HEK293 (cell line): ENCODE measurements around the gene EDARADD.

Source experiments
- BCL11B ChIP-seq: fragments of 450-650 bp; formaldehyde crosslinking; IDR thresholded peaks from 2 replicates; pipeline ENCODE4 v1.5.1; 2016; ENCODE audit warnings: low read depth, missing biosample characterization, missing genetic modification characterization
- HOXA7 ChIP-seq: sonication (generic); formaldehyde crosslinking; IDR thresholded peaks from 2 replicates; pipeline ENCODE4 v1.8.1; 2022; ENCODE audit warnings: missing genetic modification reagents, borderline replicate concordance
- MYNN ChIP-seq: fragments of 450-650 bp; formaldehyde crosslinking; IDR thresholded peaks from 2 replicates; pipeline ENCODE4 v1.5.1; 2016; ENCODE audit warnings: missing biosample characterization, missing genetic modification characterization, borderline replicate concordance
- RBAK ChIP-seq: fragments of 450-650 bp; formaldehyde crosslinking; IDR thresholded peaks from 2 replicates; pipeline ENCODE4 v1.5.1; 2016; ENCODE audit warnings: missing biosample characterization, missing genetic modification characterization
- SETDB1 ChIP-seq: IDR thresholded peaks from one replicate; pipeline ENCODE4 v1.6.1; 2017; ENCODE audit warnings: mild to moderate bottlenecking, low read length, moderate library complexity, mixed read lengths; ENCODE audit not compliant: insufficient read length
- ZBTB1 ChIP-seq: fragments of 450-650 bp; formaldehyde crosslinking; IDR thresholded peaks from 2 replicates; pipeline ENCODE4 v1.5.1; 2016; ENCODE audit warnings: missing biosample characterization, missing genetic modification characterization
- ZBTB20 ChIP-seq: fragments of 450-650 bp; formaldehyde crosslinking; IDR thresholded peaks from 2 replicates; pipeline ENCODE4 v1.5.1; 2016; ENCODE audit warnings: missing biosample characterization, missing genetic modification characterization
- ZFP3 ChIP-seq: fragments of 450-650 bp; formaldehyde crosslinking; IDR thresholded peaks from 2 replicates; pipeline ENCODE4 v1.5.1; 2016; ENCODE audit warnings: low read depth, missing biosample characterization, missing genetic modification characterization
- ZFP37 ChIP-seq: fragments of 450-650 bp; formaldehyde crosslinking; IDR thresholded peaks from 2 replicates; pipeline ENCODE4 v1.5.1; 2016; ENCODE audit warnings: missing biosample characterization, missing genetic modification characterization
- ZIC2 ChIP-seq: fragments of 450-650 bp; formaldehyde crosslinking; IDR thresholded peaks from 2 replicates; pipeline ENCODE4 v1.5.1; 2016; ENCODE audit warnings: missing biosample characterization, missing genetic modification characterization
- ZNF114 ChIP-seq: fragments of 450-650 bp; formaldehyde crosslinking; IDR thresholded peaks from 2 replicates; pipeline ENCODE4 v1.5.0; 2017; ENCODE audit warnings: missing biosample characterization, missing genetic modification characterization
- ZNF184 ChIP-seq: fragments of 450-650 bp; IDR thresholded peaks from 2 replicates; pipeline ENCODE4 v1.5.1; 2018; ENCODE audit warnings: missing biosample characterization, mild to moderate bottlenecking, missing genetic modification characterization
- ZNF214 ChIP-seq: fragments of 450-650 bp; formaldehyde crosslinking; IDR thresholded peaks from 2 replicates; pipeline ENCODE4 v1.5.1; 2017; ENCODE audit warnings: missing biosample characterization, mild to moderate bottlenecking, missing genetic modification characterization, borderline replicate concordance
- ZNF23 ChIP-seq: fragments of 450-650 bp; formaldehyde crosslinking; IDR thresholded peaks from 2 replicates; pipeline ENCODE4 v1.5.1; 2016; ENCODE audit warnings: missing biosample characterization, missing genetic modification characterization, borderline replicate concordance
- ZNF311 ChIP-seq: fragments of 450-650 bp; formaldehyde crosslinking; IDR thresholded peaks from 2 replicates; pipeline ENCODE4 v1.5.1; 2017; ENCODE audit warnings: missing biosample characterization, missing genetic modification characterization, borderline replicate concordance
- ZNF335 ChIP-seq: fragments of 450-650 bp; formaldehyde crosslinking; conservative IDR thresholded peaks from 2 replicates; pipeline ENCODE4 v1.5.1; 2016; ENCODE audit warnings: missing biosample characterization, missing genetic modification characterization
- ZNF366 ChIP-seq: fragments of 450-650 bp; formaldehyde crosslinking; conservative IDR thresholded peaks from 2 replicates; pipeline ENCODE4 v1.5.1; 2016; ENCODE audit warnings: missing biosample characterization, missing genetic modification characterization
- ZNF404 ChIP-seq: fragments of 450-650 bp; formaldehyde crosslinking; IDR thresholded peaks from 2 replicates; pipeline ENCODE4 v1.5.1; 2017; ENCODE audit warnings: missing biosample characterization, missing genetic modification characterization
- ZNF416 ChIP-seq: fragments of 450-650 bp; formaldehyde crosslinking; IDR thresholded peaks from 2 replicates; pipeline ENCODE4 v1.5.1; 2016; ENCODE audit warnings: missing biosample characterization, missing genetic modification characterization
- ZNF433 ChIP-seq: fragments of 450-650 bp; formaldehyde crosslinking; IDR thresholded peaks from 2 replicates; pipeline ENCODE4 v1.5.1; 2016; ENCODE audit warnings: missing biosample characterization, missing genetic modification characterization, low read depth
- ZNF48 ChIP-seq: fragments of 450-650 bp; formaldehyde crosslinking; IDR thresholded peaks from 2 replicates; pipeline ENCODE4 v1.5.1; 2016; ENCODE audit warnings: missing biosample characterization, missing genetic modification characterization
- ZNF530 ChIP-seq: fragments of 450-650 bp; formaldehyde crosslinking; IDR thresholded peaks from 2 replicates; pipeline ENCODE4 v1.5.1; 2016; ENCODE audit warnings: low read depth, missing biosample characterization, missing genetic modification characterization
- ZNF549 ChIP-seq: fragments of 450-650 bp; IDR thresholded peaks from 2 replicates; pipeline ENCODE4 v1.5.1; 2018; ENCODE audit warnings: missing biosample characterization, missing genetic modification characterization, mild to moderate bottlenecking, inconsistent platforms, moderate library complexity
- ZNF585B ChIP-seq: fragments of 450-650 bp; formaldehyde crosslinking; IDR thresholded peaks from 2 replicates; pipeline ENCODE4 v1.5.1; 2016; ENCODE audit warnings: missing biosample characterization, missing genetic modification characterization
- ZNF600 ChIP-seq: fragments of 450-650 bp; formaldehyde crosslinking; IDR thresholded peaks from 2 replicates; pipeline ENCODE4 v1.5.1; 2016; ENCODE audit warnings: missing biosample characterization, missing genetic modification characterization
- ZNF623 ChIP-seq: fragments of 450-650 bp; formaldehyde crosslinking; IDR thresholded peaks from 2 replicates; pipeline ENCODE4 v1.5.1; 2016; ENCODE audit warnings: missing biosample characterization, missing genetic modification characterization
- ZNF660 ChIP-seq: fragments of 450-650 bp; IDR thresholded peaks from 2 replicates; pipeline ENCODE4 v1.5.1; 2018; ENCODE audit warnings: missing biosample characterization, mild to moderate bottlenecking, missing genetic modification characterization
- ZNF664 ChIP-seq: fragments of 450-650 bp; formaldehyde crosslinking; IDR thresholded peaks from 2 replicates; pipeline ENCODE4 v1.5.1; 2016; ENCODE audit warnings: missing biosample characterization, missing genetic modification characterization
- ZNF670 ChIP-seq: fragments of 450-650 bp; formaldehyde crosslinking; IDR thresholded peaks from 2 replicates; pipeline ENCODE4 v1.5.1; 2016; ENCODE audit warnings: missing biosample characterization, missing genetic modification characterization, low read depth
- ZNF747 ChIP-seq: fragments of 450-650 bp; formaldehyde crosslinking; IDR thresholded peaks from 2 replicates; pipeline ENCODE4 v1.5.1; 2016; ENCODE audit warnings: missing biosample characterization, missing genetic modification characterization
- ZNF768 ChIP-seq: fragments of 450-650 bp; formaldehyde crosslinking; IDR thresholded peaks from 2 replicates; pipeline ENCODE4 v1.5.1; 2018; ENCODE audit warnings: missing biosample characterization, mild to moderate bottlenecking, missing genetic modification characterization
- ZSCAN30 ChIP-seq: fragments of 450-650 bp; IDR thresholded peaks from 2 replicates; pipeline ENCODE4 v1.5.1; 2018; ENCODE audit warnings: missing biosample characterization, mild to moderate bottlenecking, missing genetic modification characterization, moderate library complexity
- TF ChIP-seq, protein P1 (sequence below): IDR thresholded peaks from 2 replicates; pipeline ENCODE4 v1.6.1; 2011; ENCODE audit warnings: mild to moderate bottlenecking, low read depth, low read length, borderline replicate concordance
- TF ChIP-seq, protein P2 (sequence below): fragments of 450-650 bp; formaldehyde crosslinking; IDR thresholded peaks from 2 replicates; pipeline ENCODE4 v1.5.1; 2016; ENCODE audit warnings: missing biosample characterization, missing genetic modification characterization
- TF ChIP-seq, protein P3 (sequence below): sonication (generic); formaldehyde crosslinking; IDR thresholded peaks from 2 replicates; pipeline ENCODE4 v1.8.1; 2022; ENCODE audit warnings: mild to moderate bottlenecking, moderate library complexity, missing genetic modification reagents
- TF ChIP-seq, protein P4 (sequence below): fragments of 450-650 bp; formaldehyde crosslinking; optimal IDR thresholded peaks from 2 replicates; pipeline ENCODE3; 2016; ENCODE audit warnings: missing biosample characterization, mild to moderate bottlenecking, missing genetic modification characterization

EDARADD gene

DNA sequence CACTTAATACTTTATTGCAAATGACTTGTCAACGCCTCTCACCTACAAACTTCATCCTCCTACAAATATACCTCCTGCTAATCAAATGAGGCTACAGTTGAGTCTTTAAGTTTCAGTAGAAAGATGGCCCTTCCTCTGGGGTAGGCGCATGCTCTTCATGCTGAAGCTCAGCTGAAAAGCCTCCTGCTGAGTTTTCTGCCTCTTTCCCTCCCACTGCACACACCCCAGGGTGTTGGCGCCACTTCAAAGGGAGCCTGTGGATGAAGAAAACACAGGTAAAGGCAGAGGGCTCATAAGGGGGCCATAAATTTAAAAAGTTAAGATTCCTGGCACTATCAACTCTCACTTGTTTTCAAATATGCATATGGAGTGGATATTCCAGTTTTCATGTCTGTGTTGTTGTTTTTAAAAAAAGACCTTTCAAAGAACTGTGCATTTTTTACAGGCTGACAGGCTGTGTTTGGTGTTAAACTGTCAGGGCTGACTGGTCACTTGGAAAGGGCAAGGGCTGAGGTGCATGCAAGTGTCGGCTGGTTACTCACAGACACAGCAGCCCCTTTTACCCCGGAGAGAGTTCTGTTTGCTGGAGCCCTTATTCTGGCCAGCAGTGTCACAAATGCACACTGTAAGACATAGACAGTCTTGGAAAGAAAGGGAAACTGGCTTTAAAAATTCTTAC is 86.8 kb downstream of the EDARADD start (continued):
- no peak for TF ChIP-seq ZNF214 (tag by site-specific recombination)
- no peak for TF ChIP-seq ZNF664
- no peak for TF ChIP-seq ZNF530
- no peak for TF ChIP-seq ZNF660 (tag by site-specific recombination)
- TF ChIP-seq ZNF747 (tag by site-specific recombination): no peak
- TF ChIP-seq, protein P1, sequence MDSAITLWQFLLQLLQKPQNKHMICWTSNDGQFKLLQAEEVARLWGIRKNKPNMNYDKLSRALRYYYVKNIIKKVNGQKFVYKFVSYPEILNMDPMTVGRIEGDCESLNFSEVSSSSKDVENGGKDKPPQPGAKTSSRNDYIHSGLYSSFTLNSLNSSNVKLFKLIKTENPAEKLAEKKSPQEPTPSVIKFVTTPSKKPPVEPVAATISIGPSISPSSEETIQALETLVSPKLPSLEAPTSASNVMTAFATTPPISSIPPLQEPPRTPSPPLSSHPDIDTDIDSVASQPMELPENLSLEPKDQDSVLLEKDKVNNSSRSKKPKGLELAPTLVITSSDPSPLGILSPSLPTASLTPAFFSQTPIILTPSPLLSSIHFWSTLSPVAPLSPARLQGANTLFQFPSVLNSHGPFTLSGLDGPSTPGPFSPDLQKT: no peak
- no peak for TF ChIP-seq ZNF404 (tag by site-specific recombination)
- TF ChIP-seq ZNF585B: no peak
- peak; percentile 99 for TF ChIP-seq ZIC2 (tag by site-specific recombination)
- TF ChIP-seq BCL11B (tag by site-specific recombination): no peak
- TF ChIP-seq ZNF416 (tag by site-specific recombination): no peak
- no peak for TF ChIP-seq ZNF48 (tag by site-specific recombination)
- no peak for TF ChIP-seq RBAK (tag by site-specific recombination)
- no peak for TF ChIP-seq ZNF670
- no peak for TF ChIP-seq HOXA7 (CRISPR knock-in tag)
- TF ChIP-seq ZNF335: no peak
- TF ChIP-seq ZNF600 (tag by site-specific recombination): no peak
- TF ChIP-seq ZSCAN30 (tag by site-specific recombination): peak; percentile 58; the same call in 1 of the 2 replicates
- no peak for TF ChIP-seq ZNF768 (tag by site-specific recombination)
- TF ChIP-seq, protein P2, sequence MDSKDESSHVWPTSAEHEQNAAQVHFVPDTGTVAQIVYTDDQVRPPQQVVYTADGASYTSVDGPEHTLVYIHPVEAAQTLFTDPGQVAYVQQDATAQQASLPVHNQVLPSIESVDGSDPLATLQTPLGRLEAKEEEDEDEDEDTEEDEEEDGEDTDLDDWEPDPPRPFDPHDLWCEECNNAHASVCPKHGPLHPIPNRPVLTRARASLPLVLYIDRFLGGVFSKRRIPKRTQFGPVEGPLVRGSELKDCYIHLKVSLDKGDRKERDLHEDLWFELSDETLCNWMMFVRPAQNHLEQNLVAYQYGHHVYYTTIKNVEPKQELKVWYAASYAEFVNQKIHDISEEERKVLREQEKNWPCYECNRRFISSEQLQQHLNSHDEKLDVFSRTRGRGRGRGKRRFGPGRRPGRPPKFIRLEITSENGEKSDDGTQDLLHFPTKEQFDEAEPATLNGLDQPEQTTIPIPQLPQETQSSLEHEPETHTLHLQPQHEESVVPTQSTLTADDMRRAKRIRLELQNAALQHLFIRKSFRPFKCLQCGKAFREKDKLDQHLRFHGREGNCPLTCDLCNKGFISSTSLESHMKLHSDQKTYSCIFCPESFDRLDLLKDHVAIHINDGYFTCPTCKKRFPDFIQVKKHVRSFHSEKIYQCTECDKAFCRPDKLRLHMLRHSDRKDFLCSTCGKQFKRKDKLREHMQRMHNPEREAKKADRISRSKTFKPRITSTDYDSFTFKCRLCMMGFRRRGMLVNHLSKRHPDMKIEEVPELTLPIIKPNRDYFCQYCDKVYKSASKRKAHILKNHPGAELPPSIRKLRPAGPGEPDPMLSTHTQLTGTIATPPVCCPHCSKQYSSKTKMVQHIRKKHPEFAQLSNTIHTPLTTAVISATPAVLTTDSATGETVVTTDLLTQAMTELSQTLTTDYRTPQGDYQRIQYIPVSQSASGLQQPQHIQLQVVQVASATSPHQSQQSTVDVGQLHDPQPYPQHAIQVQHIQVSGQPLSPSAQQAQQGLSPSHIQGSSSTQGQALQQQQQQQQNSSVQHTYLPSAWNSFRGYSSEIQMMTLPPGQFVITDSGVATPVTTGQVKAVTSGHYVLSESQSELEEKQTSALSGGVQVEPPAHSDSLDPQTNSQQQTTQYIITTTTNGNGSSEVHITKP (tag by site-specific recombination): no peak
- TF ChIP-seq ZNF114 (tag by site-specific recombination): no peak
- no peak for TF ChIP-seq ZBTB1 (tag by site-specific recombination)
- 0 out of 2 replicates have a peak, but pooled peaks have one; percentile 20 for TF ChIP-seq ZNF366
- TF ChIP-seq, protein P3, sequence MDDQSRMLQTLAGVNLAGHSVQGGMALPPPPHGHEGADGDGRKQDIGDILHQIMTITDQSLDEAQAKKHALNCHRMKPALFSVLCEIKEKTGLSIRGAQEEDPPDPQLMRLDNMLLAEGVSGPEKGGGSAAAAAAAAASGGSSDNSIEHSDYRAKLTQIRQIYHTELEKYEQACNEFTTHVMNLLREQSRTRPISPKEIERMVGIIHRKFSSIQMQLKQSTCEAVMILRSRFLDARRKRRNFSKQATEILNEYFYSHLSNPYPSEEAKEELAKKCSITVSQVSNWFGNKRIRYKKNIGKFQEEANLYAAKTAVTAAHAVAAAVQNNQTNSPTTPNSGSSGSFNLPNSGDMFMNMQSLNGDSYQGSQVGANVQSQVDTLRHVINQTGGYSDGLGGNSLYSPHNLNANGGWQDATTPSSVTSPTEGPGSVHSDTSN (CRISPR knock-in tag): no peak
- TF ChIP-seq ZFP3 (tag by site-specific recombination): no peak
- TF ChIP-seq ZNF623 (tag by site-specific recombination): no peak
- no peak for TF ChIP-seq ZNF433 (tag by site-specific recombination)
- no peak for TF ChIP-seq ZNF23 (tag by site-specific recombination)
- no peak for TF ChIP-seq ZBTB20 (tag by site-specific recombination)
- no peak for TF ChIP-seq ZNF184 (tag by site-specific recombination)
- no peak for TF ChIP-seq ZNF549 (tag by site-specific recombination)
- TF ChIP-seq SETDB1: no peak
- TF ChIP-seq MYNN (tag by site-specific recombination): no peak
- TF ChIP-seq, protein P4, sequence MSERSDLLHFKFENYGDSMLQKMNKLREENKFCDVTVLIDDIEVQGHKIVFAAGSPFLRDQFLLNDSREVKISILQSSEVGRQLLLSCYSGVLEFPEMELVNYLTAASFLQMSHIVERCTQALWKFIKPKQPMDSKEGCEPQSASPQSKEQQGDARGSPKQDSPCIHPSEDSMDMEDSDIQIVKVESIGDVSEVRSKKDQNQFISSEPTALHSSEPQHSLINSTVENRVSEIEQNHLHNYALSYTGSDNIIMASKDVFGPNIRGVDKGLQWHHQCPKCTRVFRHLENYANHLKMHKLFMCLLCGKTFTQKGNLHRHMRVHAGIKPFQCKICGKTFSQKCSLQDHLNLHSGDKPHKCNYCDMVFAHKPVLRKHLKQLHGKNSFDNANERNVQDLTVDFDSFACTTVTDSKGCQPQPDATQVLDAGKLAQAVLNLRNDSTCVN: no peak
- no peak for TF ChIP-seq ZNF311
- no peak for TF ChIP-seq ZFP37 (tag by site-specific recombination)
